ENCODE data around the gene SLC25A31. TPM values are rescaled to one million over a fixed set of nuclear protein-coding genes. Genes with fewer than 3 reads are reported as not detected.

Gene SLC25A31
- not detected in 2 replicates for total RNA-seq

DNA sequence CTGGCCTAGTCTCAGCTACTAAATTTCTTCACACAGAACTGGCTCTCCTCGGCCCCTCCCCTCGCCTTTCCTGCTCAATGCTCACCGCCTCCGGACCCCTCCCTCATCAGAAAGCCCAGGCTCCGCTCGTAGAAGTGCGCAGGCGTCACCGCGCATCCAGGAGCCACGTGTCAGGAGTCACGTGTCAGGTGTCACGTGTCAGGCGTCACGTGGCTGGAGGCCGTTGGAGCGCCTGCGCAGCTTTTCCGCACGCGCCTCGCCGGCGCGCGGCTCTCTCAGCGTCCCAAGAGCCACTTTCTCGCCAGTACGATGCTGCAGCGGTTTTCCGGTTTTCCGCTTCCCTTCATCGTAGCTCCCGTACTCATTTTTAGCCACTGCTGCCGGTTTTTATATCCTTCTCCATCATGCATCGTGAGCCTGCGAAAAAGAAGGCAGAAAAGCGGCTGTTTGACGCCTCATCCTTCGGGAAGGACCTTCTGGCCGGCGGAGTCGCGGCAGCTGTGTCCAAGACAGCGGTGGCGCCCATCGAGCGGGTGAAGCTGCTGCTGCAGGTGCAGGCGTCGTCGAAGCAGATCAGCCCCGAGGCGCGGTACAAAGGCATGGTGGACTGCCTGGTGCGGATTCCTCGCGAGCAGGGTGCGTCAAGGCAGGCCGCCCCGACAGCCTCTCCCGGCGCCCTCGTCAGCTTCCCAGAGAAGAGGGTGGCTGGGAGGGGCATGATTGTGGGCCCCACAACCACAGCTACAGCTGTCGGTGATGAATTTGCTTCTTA is at the start of gene SLC25A31:
SLC25A31 (plus strand) TSS at position 259 of the 772 bp plus-strand sequence; CDS start at position 405, 146 bp downstream.

DNA sequence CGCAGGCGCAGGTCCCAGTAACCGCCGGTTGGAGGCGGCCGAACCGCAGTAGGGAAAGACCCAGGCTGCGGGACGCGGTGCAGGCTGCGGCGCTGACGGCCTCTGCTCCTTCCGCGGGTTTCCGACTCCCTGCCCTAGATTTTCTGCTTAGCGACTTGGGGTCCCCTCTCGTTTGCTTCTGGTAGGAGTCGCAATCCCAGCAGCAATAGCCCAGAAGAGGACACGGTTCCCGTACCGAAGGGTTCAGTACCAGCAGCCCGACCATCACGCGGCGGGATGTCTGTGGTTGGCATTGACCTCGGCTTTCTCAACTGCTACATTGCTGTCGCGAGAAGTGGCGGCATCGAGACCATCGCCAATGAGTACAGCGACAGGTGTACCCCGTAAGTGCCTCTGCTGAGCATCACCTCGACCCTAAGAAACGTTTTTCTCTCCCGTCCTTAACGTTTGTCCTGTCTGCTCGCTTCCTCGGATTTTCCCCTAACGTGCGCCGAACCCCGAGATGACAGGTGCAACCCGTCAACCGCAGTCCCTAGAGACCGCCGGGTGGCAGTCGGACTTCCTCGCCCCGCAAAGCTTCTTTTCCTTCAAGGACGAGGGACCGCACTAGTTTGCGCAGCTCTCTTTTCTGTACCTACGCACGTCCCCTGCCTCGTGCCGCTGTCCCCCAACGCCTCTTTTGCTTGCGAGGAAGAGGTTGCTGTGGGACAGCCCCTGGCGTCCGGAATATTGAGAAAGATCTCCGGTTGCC is 52.2 kb downstream of the SLC25A31 start, which contains the start of gene HSPA4L:
HSPA4L (plus strand) TSS at position 48 of the 751 bp plus-strand sequence; CDS start at position 277, 229 bp downstream.

Other genes with a start within 250 kb of the SLC25A31 start
- gene INTU, start 97.4 kb upstream of the SLC25A31 start, total RNA-seq = 6.3 and 8.9 TPM in 2 replicates
- gene HSPA4L, start 51.9 kb downstream of the SLC25A31 start, total RNA-seq = 13.8 and 24.8 TPM in 2 replicates
- gene PLK4, start 150.5 kb downstream of the SLC25A31 start, total RNA-seq = 0.66 and 19.2 TPM in 2 replicates
- gene MFSD8, start 234.8 kb downstream of the SLC25A31 start, total RNA-seq = 18.0 and 20.9 TPM in 2 replicates
- gene ABHD18, start 235.0 kb downstream of the SLC25A31 start, total RNA-seq = 5.5 and 7.6 TPM in 2 replicates

Data from smooth muscle cell of trachea (primary cell).